ENCODE measurements around the gene C11orf21.
A peak's percentile ranks its signal among the peaks of the same experiment; 100 is the strongest.

C11orf21 gene

GRCh38 chr11:2256293-2256913, 45.3 kb downstream of the C11orf21 start:
- no peak for TF ChIP-seq CTCF (conservative IDR thresholded peaks at IDR 0.05)
- H3K27ac ChIP-seq, result peak overlapping the region; percentile 96

- no peak overlapping the region for H3K27ac ChIP-seq
- no peak for TF ChIP-seq CTCF (conservative IDR thresholded peaks at IDR 0.05)
Observed at GRCh38 chr11:2252018-2252417, 49.7 kb downstream of the C11orf21 start.

- no peak for TF ChIP-seq CTCF (conservative IDR thresholded peaks at IDR 0.05)
- H3K27ac ChIP-seq, result no peak overlapping the region
Observed at GRCh38 chr11:2251138-2251537, 50.6 kb downstream of the C11orf21 start.

- H3K27ac ChIP-seq, result no peak overlapping the region
- TF ChIP-seq CTCF (conservative IDR thresholded peaks at IDR 0.05), result no peak
Observed at GRCh38 chr11:2250485-2250884, 51.2 kb downstream of the C11orf21 start.

- H3K27ac ChIP-seq, result no peak overlapping the region
Observed at GRCh38 chr11:2250041-2250440, 51.7 kb downstream of the C11orf21 start.

GRCh38 chr11:2249189-2249916, 52.4 kb downstream of the C11orf21 start:
- no peak overlapping the region for H3K27ac ChIP-seq
- TF ChIP-seq CTCF (conservative IDR thresholded peaks at IDR 0.05), result no peak

More at GRCh38 chr11:2250041-2250440, 51.7 kb downstream of the C11orf21 start:
- TF ChIP-seq CTCF (conservative IDR thresholded peaks at IDR 0.05), result no peak

- no peak overlapping the region for H3K27ac ChIP-seq
- no peak for TF ChIP-seq CTCF (conservative IDR thresholded peaks at IDR 0.05)
Observed at GRCh38 chr11:2248762-2249161, 53.0 kb downstream of the C11orf21 start.
